GM12878 (cell line): Measurements from ENCODE around the gene MACROD2. TPM values are rescaled to one million over a fixed set of nuclear protein-coding genes. Genes with fewer than 3 reads are reported as not detected.

Source experiments
- ATAC-seq: fragments of 200-7000 bp; cut with Tn5 transposase; 3 replicates; pipeline ENCODE4 v1.9.1; 2020; ENCODE audit warnings: mild to moderate bottlenecking, moderate library complexity
- BruUV-seq: library from RNA; stranded (reverse); fragments of 400-500 nt; replicated peaks from 2 replicates; lab custom pipeline; 2021; lab: Mats Ljungman, UMichigan
- CTCF ChIA-PET: fragments of 300-600 bp; sonication (Branson Sonifier 250); formaldehyde crosslinking; extraction: SDS; loops from one replicate; lab custom pipeline; 2021; ENCODE audit warnings: inconsistent platforms; lab: Yijun Ruan, JAX
- POLR2A ChIA-PET: fragments of 350-600 bp; formaldehyde crosslinking; extraction: SDS; loops from one replicate; lab custom pipeline; 2021; ENCODE audit warnings: inconsistent platforms; lab: Charles Lee
- RAD21 ChIA-PET: fragments of 300-600 bp; sonication (Branson Sonifier 250); formaldehyde crosslinking; loops from one replicate; lab custom pipeline; 2023; ENCODE audit warnings: antibody characterized with exemption; ENCODE audit not compliant: unreplicated experiment; lab: Charles Lee
- SMC1A ChIA-PET: fragments of 300-600 bp; sonication (Branson Sonifier 250); formaldehyde crosslinking; loops from one replicate; lab custom pipeline; 2023; ENCODE audit not compliant: unreplicated experiment, uncharacterized antibody; lab: Charles Lee
- DNase-seq: peaks from one replicate; pipeline ENCODE4 v3.0.0-alpha.2; 2011; ENCODE audit warnings: low read depth, low spot score
- FAIRE-seq: peaks from 3 replicates; lab custom pipeline; 2011; peaks lifted over from hg19 to GRCh38; lab: Jason Lieb, UNC
- H2AFZ ChIP-seq: 2 replicates; pipeline ENCODE4 v1.6.0; 2011; ENCODE audit warnings: low read depth, low read length, control low read depth; ENCODE audit not compliant: control insufficient read depth
- H3K27ac ChIP-seq: 2 replicates; pipeline ENCODE4 v1.5.1; 2011; ENCODE audit warnings: control low read depth; ENCODE audit not compliant: control insufficient read depth, insufficient read depth
- H3K27me3 ChIP-seq, 2 experiments: replicated peaks in 1 of 2; 2 replicates each; pipeline versions ENCODE4 v1.6.0 to v1.6.1; 2011; ENCODE audit warnings: low read length in 1 of 2; ENCODE audit not compliant: control insufficient read depth in 2 of 2, insufficient read depth in 2 of 2
- H3K36me3 ChIP-seq, 2 experiments: 2 replicates each; pipeline ENCODE4 v1.5.1; 2011; ENCODE audit warnings: low read length in 1 of 2; ENCODE audit not compliant: control insufficient read depth in 2 of 2, insufficient read depth in 2 of 2
- H3K4me1 ChIP-seq: 2 replicates; pipeline ENCODE4 v1.6.1; 2011; ENCODE audit warnings: mild to moderate bottlenecking, low read length, moderate library complexity, mixed read lengths; ENCODE audit not compliant: control insufficient read depth, insufficient read depth
- H3K4me2 ChIP-seq: 2 replicates; pipeline ENCODE4 v1.6.0; 2011; ENCODE audit warnings: control low read depth; ENCODE audit not compliant: control insufficient read depth, insufficient read depth
- H3K4me3 ChIP-seq: fragments of 200-600 bp; sonication (generic); 2 replicates; pipeline ENCODE4 v1.5.1; 2016
- H3K79me2 ChIP-seq: 2 replicates; pipeline ENCODE4 v1.6.0; 2011; ENCODE audit warnings: low read length; ENCODE audit not compliant: control insufficient read depth, insufficient read depth
- H3K9ac ChIP-seq: 2 replicates; pipeline ENCODE4 v1.8.0; 2011; ENCODE audit warnings: low read length, control low read depth, mixed read lengths; ENCODE audit not compliant: control insufficient read depth, insufficient read depth
- H3K9me3 ChIP-seq: replicated peaks from 3 replicates; pipeline ENCODE4 v1.5.1; 2011; ENCODE audit warnings: mild to moderate bottlenecking, low read length; ENCODE audit not compliant: control insufficient read depth, insufficient read depth
- H4K20me1 ChIP-seq: 2 replicates; pipeline ENCODE4 v1.6.0; 2011; ENCODE audit not compliant: control insufficient read depth, insufficient read depth
- ASH2L ChIP-seq: fragments of 300-600, 200-600 bp; sonication (generic); IDR thresholded peaks from 2 replicates; pipeline ENCODE4 v1.6.1; 2017; ENCODE audit warnings: low read depth, mild to moderate bottlenecking, borderline replicate concordance
- ATF2 ChIP-seq: IDR thresholded peaks from 2 replicates; pipeline ENCODE4 v1.6.1; 2012; ENCODE audit warnings: low read length, inconsistent platforms
- CHD4 ChIP-seq: fragments of 200-600 bp; sonication (generic); IDR thresholded peaks from 2 replicates; pipeline ENCODE4 v1.6.1; 2016; ENCODE audit warnings: mild to moderate bottlenecking
- IRF5 ChIP-seq: fragments of 450-650 bp; IDR thresholded peaks from 2 replicates; pipeline ENCODE4 v1.6.1; 2017; ENCODE audit warnings: borderline replicate concordance
- MTA3 ChIP-seq: IDR thresholded peaks from 2 replicates; pipeline ENCODE4 v1.6.1; 2012; ENCODE audit warnings: low read length, inconsistent platforms, borderline replicate concordance
- NFYB ChIP-seq: IDR thresholded peaks from 2 replicates; pipeline ENCODE4 v1.6.1; 2011; ENCODE audit warnings: low read depth, mild to moderate bottlenecking, low read length, improper control_type of control experiment, moderate library complexity; ENCODE audit not compliant: insufficient read depth
- NR2C1 ChIP-seq: fragments of 450-650 bp; IDR thresholded peaks from 2 replicates; pipeline ENCODE4 v1.6.1; 2017; ENCODE audit warnings: antibody characterized with exemption, mild to moderate bottlenecking, moderate library complexity
- TCF12 ChIP-seq: IDR thresholded peaks from 2 replicates; pipeline ENCODE4 v1.6.1; 2011; ENCODE audit warnings: low read depth, mild to moderate bottlenecking, low read length
- YBX1 ChIP-seq: fragments of 450-650 bp; IDR thresholded peaks from 2 replicates; pipeline ENCODE4 v1.6.1; 2016; ENCODE audit warnings: antibody characterized with exemption
- ZZZ3 ChIP-seq: IDR thresholded peaks from 2 replicates; pipeline ENCODE4 v1.6.1; 2011; ENCODE audit warnings: low read depth; ENCODE audit not compliant: control insufficient read depth, insufficient read length
- WGBS: methylation state at CpG from one replicate; pipeline ENCODE4 v1.1.6; 2016; ENCODE audit warnings: low lambda C conversion rate; ENCODE audit not compliant: insufficient replicate concordance, insufficient coverage; ENCODE audit errors: missing lambda C conversion rate; 5-methylcytosine and 5-hydroxymethylcytosine counted together
- in situ Hi-C: fragments of 300-500 bp; cut with MboI; formaldehyde crosslinking; loops from 9 replicates; pipeline ENCODE4 v1.14.3; 2018; ENCODE audit warnings: mixed read lengths
- intact Hi-C: fragments of 100-400 bp; cut with micrococcal nuclease; formaldehyde crosslinking; loops from one replicate; pipeline ENCODE4 v1.14.2; 2022; ENCODE audit not compliant: unreplicated experiment
- polyA plus RNA-seq, 11 experiments: library from polyadenylated mRNA; depleted of rRNA in 4 of 11; unstranded in 6 of 11; stranded (reverse) in 5 of 11; fragments of >200 nt; fragmentation: Nextera tagmentation in 4 of 11; fragmentation: Illumina TruSeq in 1 of 11; extraction: Ambion mirVana in 4 of 11; extraction: Trizol in 1 of 11; gene quantifications; 1 replicate in 1 of 11; 2 replicates in 10 of 11; pipeline versions ENCODE4 v1.2.1 to v1.2.3, GENCODE V29; 2011 to 2016; ENCODE audit warnings: inconsistent platforms in 2 of 11, missing spikeins in 2 of 11, low read depth in 1 of 11
- total RNA-seq, 4 experiments: library from RNA; depleted of rRNA in 3 of 4; stranded (reverse); fragments of >200 nt in 3 of 4; fragmentation: Illumina TruSeq in 1 of 4; extraction: Trizol in 1 of 4; gene quantifications; 2 replicates each; pipeline versions ENCODE4 v1.2.1 to v1.2.3, GENCODE V29; 2013 to 2021
- TF ChIP-seq, protein P1 (sequence below), 3 experiments: IDR thresholded peaks in 2 of 3; conservative IDR thresholded peaks in 1 of 3; 2 replicates each; pipeline ENCODE4 v1.5.1; 2011; ENCODE audit warnings: low read depth in 3 of 3, low read length in 3 of 3, mild to moderate bottlenecking in 3 of 3, control low read depth in 2 of 3, moderate library complexity in 2 of 3, inconsistent platforms in 1 of 3, mixed read lengths in 1 of 3; ENCODE audit not compliant: control insufficient read depth in 2 of 3, insufficient read depth in 1 of 3; ENCODE audit errors: extremely low read depth in 1 of 3
- TF ChIP-seq, protein P2 (sequence below): IDR thresholded peaks from 2 replicates; pipeline ENCODE4 v1.6.1; 2012; ENCODE audit warnings: low read depth, low read length, improper control_type of control experiment

The MACROD2 gene
- total and polyA plus RNA-seq, 10 of the 15 experiments (the other 5 are each of a cell fraction or from before 2014, with no cell fraction given), result 1.1 to 21.5 (median 2.2) TPM

DNA sequence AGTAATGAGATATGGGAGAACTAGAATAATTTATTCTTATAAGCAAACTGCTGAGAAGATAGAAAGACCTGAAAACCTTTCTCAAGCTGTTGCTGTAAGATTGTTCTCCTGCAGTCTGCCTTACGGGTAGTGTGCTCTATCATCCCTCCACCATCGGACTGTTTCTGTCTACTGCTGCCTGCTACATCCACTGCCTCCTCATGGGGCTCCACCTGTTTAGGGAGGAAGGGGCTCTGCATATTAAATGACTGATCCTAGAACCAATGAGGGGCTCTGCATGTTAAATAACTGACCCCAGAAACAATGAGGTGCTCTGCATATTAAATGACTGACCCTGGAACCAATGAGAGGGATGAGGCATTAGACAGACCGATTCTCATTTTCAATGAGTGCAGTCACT is 1923.3 kb downstream of the MACROD2 start:
- BruUV-seq, result no TSS peak
- Histone ChIP-seq H2AFZ (no peak overlapping the region), H3K79me2 (no peaks in the 10 kb centered on the region; the same call in 1 of the 2 replicates), H3K4me1 (peaks cover 20% of the 10 kb centered on the region), H3K9ac (no peak overlapping the region), H3K4me2 (no peak overlapping the region), H3K36me3 (no peaks in the 10 kb centered on the region), H3K27ac (no peak overlapping the region), H3K27me3 (no peaks in the 10 kb centered on the region), H3K9me3 (no peaks in the 10 kb centered on the region; the same call in 1 of the 3 replicates), H4K20me1 (no peaks in the 10 kb centered on the region), H3K4me3 (no peak overlapping the region)
- ChIA-PET CTCF (no interaction called here), POLR2A (no interaction called here), SMC1A (no interaction called here), RAD21 (no interaction called here)
- TF ChIP-seq, protein P1, sequence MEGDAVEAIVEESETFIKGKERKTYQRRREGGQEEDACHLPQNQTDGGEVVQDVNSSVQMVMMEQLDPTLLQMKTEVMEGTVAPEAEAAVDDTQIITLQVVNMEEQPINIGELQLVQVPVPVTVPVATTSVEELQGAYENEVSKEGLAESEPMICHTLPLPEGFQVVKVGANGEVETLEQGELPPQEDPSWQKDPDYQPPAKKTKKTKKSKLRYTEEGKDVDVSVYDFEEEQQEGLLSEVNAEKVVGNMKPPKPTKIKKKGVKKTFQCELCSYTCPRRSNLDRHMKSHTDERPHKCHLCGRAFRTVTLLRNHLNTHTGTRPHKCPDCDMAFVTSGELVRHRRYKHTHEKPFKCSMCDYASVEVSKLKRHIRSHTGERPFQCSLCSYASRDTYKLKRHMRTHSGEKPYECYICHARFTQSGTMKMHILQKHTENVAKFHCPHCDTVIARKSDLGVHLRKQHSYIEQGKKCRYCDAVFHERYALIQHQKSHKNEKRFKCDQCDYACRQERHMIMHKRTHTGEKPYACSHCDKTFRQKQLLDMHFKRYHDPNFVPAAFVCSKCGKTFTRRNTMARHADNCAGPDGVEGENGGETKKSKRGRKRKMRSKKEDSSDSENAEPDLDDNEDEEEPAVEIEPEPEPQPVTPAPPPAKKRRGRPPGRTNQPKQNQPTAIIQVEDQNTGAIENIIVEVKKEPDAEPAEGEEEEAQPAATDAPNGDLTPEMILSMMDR (IDR thresholded peaks at IDR 0.05 in 2 of 3, conservative IDR thresholded peaks at IDR 0.05 in 1 of 3; ENCODE audit: control insufficient read depth in 2 of 3, extremely low read depth in 1 of 3, insufficient read depth in 1 of 3, low read depth in 3 of 3, low read length in 3 of 3), result 0 out of 6 replicates have a peak, but pooled peaks of 1 of the 3 experiments have one; percentile 2
- no peak for TF ChIP-seq MTA3
- WGBS, result 42% methylated on average over 3 of the region's 3 CpGs
- DNase-seq (no peak), ATAC-seq (no peak), FAIRE-seq (no peak)
- in situ Hi-C loops (no loop called here), intact Hi-C loops (no loop called here)

- H3K27ac ChIP-seq, result no peak overlapping the region
- no peaks in the 10 kb centered on the region; the same call in 1 of the 3 replicates for H3K9me3 ChIP-seq
- peaks cover 20% of the 10 kb centered on the region for H3K4me1 ChIP-seq
- H3K79me2 ChIP-seq, result no peaks in the 10 kb centered on the region; the same call in 1 of the 2 replicates
- H4K20me1 ChIP-seq, result no peaks in the 10 kb centered on the region
- POLR2A ChIA-PET, result no interaction called here
- FAIRE-seq (no peak), ATAC-seq (no peak), DNase-seq (no peak)
- RAD21 ChIA-PET, result no interaction called here
- no peaks in the 10 kb centered on the region for H3K36me3 ChIP-seq
- CTCF ChIA-PET, result interaction anchor here (0.6 kb wide), 1 partner anchor 812 kb away, joined by 3 read pairs; no protein-coding TSS in a partner anchor
- no TSS peak for BruUV-seq
- H3K27me3 ChIP-seq, result no peaks in the 10 kb centered on the region
- no peak overlapping the region for H3K4me2 ChIP-seq
- WGBS, result 39% methylated on average over 4 of the region's 4 CpGs
- SMC1A ChIA-PET, result no interaction called here
- no peak overlapping the region for H2AFZ ChIP-seq
- no peak overlapping the region for H3K9ac ChIP-seq
- in situ Hi-C loops, result no loop called here
- H3K4me3 ChIP-seq, result no peak overlapping the region
- intact Hi-C loops, result no loop called here
- TF ChIP-seq IRF5, result no peak
- no peak for TF ChIP-seq ZZZ3
- no peak for TF ChIP-seq TCF12
- no peak for TF ChIP-seq ATF2
- no peak for TF ChIP-seq YBX1
- TF ChIP-seq, protein P2, sequence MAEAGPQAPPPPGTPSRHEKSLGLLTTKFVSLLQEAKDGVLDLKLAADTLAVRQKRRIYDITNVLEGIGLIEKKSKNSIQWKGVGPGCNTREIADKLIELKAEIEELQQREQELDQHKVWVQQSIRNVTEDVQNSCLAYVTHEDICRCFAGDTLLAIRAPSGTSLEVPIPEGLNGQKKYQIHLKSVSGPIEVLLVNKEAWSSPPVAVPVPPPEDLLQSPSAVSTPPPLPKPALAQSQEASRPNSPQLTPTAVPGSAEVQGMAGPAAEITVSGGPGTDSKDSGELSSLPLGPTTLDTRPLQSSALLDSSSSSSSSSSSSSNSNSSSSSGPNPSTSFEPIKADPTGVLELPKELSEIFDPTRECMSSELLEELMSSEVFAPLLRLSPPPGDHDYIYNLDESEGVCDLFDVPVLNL, result no peak
- no peak for TF ChIP-seq NR2C1
- TF ChIP-seq NFYB, result no peak
- no peak for TF ChIP-seq CHD4
- TF ChIP-seq ASH2L, result no peak
These were observed 1923.8 kb downstream of the MACROD2 start for GRCh38 chr20:15919118-15919517.
